ENCODE results near the gene CDHR5. TPM values are rescaled to one million over a fixed set of nuclear protein-coding genes. Genes with fewer than 3 reads are reported as not detected.

The CDHR5 gene
- total RNA-seq, 1 donor from 2014 or later: not detected

DNA sequence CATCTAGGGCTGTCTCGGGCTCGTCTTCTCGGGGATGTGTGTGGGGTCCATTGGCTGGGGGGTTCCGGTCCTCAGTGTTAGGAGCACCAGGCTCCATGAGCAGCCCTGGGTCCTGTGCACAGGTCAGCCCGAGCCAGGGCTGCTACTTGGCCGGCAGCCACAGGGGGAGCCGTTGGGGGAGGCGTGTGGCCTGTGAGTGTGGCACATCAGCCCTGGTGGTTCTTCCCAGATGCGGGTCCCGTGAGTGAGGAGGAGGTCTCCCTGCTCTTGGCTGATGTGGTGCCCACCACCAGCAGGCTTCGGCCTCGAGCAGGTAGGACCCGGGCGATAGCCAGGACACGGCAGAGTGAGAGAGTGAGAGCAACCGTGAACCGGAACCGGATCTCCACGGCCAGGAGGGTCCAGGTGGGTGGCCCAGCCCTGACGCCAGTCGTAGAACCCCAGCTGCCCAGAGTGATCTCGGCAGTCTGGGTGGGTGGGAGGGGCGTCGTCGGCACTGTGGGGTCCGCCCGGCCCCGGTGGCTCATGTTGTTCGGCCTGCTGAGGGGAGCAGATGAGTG is 27.5 kb downstream of the CDHR5 start:
- Mint-ChIP-seq H3K9me3 (ENCODE audit: unreplicated experiment) (peaks cover 10% of the 10 kb centered on the region), H3K4me1 (ENCODE audit: low read depth, unreplicated experiment) (no peaks in the 10 kb centered on the region), H3K36me3 (ENCODE audit: unreplicated experiment) (no peaks in the 10 kb centered on the region), H3K4me3 (ENCODE audit: unreplicated experiment) (no peak overlapping the region), H3K27ac (ENCODE audit: unreplicated experiment) (no peak overlapping the region), H3K27me3 (ENCODE audit: unreplicated experiment) (peaks cover 10% of the 10 kb centered on the region)
- peak; percentile 60 for DNase-seq
- TF ChIP-seq, protein P1, sequence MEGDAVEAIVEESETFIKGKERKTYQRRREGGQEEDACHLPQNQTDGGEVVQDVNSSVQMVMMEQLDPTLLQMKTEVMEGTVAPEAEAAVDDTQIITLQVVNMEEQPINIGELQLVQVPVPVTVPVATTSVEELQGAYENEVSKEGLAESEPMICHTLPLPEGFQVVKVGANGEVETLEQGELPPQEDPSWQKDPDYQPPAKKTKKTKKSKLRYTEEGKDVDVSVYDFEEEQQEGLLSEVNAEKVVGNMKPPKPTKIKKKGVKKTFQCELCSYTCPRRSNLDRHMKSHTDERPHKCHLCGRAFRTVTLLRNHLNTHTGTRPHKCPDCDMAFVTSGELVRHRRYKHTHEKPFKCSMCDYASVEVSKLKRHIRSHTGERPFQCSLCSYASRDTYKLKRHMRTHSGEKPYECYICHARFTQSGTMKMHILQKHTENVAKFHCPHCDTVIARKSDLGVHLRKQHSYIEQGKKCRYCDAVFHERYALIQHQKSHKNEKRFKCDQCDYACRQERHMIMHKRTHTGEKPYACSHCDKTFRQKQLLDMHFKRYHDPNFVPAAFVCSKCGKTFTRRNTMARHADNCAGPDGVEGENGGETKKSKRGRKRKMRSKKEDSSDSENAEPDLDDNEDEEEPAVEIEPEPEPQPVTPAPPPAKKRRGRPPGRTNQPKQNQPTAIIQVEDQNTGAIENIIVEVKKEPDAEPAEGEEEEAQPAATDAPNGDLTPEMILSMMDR (IDR thresholded peaks at IDR 0.05; ENCODE audit: partially characterized antibody, unreplicated experiment): no peak

DNA sequence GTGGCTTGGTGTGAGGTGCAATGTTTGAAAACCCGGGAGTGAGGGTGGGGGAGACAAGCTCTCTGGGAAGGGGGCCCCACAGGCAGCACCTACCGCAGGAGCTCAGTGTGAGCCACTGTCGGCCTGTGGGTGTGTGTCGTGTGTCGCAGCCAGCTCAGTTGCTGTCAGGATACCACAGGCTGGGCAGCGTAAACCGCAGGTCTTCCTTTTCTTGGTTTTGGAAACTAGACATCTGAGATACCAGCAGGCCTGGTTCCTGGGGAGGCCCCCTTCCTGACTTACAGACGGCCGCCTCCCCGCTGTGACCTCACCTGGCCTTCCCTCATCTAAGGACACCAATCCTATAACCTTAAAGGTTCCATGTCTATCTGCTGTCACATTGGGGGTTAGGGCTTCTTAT is 28.4 kb downstream of the CDHR5 start:
- Mint-ChIP-seq H3K4me3 (ENCODE audit: unreplicated experiment) (no peak overlapping the region), H3K9me3 (ENCODE audit: unreplicated experiment) (peaks cover 9% of the 10 kb centered on the region), H3K27me3 (ENCODE audit: unreplicated experiment) (peaks cover 10% of the 10 kb centered on the region), H3K4me1 (ENCODE audit: low read depth, unreplicated experiment) (no peaks in the 10 kb centered on the region), H3K27ac (ENCODE audit: unreplicated experiment) (no peak overlapping the region), H3K36me3 (ENCODE audit: unreplicated experiment) (no peaks in the 10 kb centered on the region)
- TF ChIP-seq, protein P1 (IDR thresholded peaks at IDR 0.05; ENCODE audit: partially characterized antibody, unreplicated experiment): no peak
- DNase-seq: no peak

DNA sequence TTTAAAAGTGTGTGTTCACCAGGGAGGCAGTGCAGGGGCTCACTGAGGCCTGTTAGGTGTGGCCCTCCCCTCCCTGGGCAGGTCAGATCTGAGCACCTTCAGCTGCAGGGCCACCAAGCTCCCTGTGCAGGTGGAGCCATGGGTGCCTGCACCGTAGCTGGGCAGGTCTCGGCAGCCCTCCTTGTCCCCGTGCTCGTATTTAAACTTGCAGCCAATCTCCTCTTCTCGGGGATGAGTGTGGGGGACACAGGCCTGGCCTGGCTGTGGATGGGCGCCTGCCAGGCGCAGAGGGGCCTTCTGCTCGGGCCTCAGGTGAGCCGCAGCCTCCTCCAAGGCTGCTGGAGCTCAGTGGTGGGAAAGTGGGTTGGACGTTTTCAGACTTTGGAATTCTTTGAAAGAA is 29.4 kb downstream of the CDHR5 start:
- peaks cover 10% of the 10 kb centered on the region for H3K27me3 Mint-ChIP-seq (ENCODE audit: unreplicated experiment)
- H3K4me1 Mint-ChIP-seq (ENCODE audit: low read depth, unreplicated experiment): no peaks in the 10 kb centered on the region
- H3K4me3 Mint-ChIP-seq (ENCODE audit: unreplicated experiment): no peak overlapping the region
- DNase-seq: no peak
- H3K36me3 Mint-ChIP-seq (ENCODE audit: unreplicated experiment): no peaks in the 10 kb centered on the region
- no peak overlapping the region for H3K27ac Mint-ChIP-seq (ENCODE audit: unreplicated experiment)
- H3K9me3 Mint-ChIP-seq (ENCODE audit: unreplicated experiment): peaks cover 12% of the 10 kb centered on the region
- TF ChIP-seq, protein P1 (IDR thresholded peaks at IDR 0.05; ENCODE audit: partially characterized antibody, unreplicated experiment): no peak

DNA sequence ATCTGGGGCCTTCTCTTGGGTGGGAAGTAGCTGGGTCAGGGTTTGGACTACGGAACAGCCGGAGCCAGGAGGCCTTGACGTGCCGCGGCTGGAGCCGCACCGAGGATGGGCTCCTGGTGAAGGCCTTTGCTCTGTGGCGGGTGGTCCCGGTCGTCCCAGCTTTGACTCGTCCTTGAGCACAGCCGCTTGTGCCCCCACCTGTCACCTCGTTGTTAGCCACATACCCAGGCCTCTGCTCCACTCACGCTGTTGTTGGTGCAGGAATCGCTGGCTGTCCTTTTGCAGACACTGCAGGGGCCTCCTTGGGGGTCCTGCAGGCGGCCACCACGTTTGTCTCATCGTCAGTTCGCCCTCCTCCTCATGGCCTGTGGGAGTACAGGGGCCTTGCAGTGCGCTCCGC is 31.4 kb downstream of the CDHR5 start:
- H3K36me3 Mint-ChIP-seq (ENCODE audit: unreplicated experiment): no peaks in the 10 kb centered on the region
- H3K9me3 Mint-ChIP-seq (ENCODE audit: unreplicated experiment): peaks cover 9% of the 10 kb centered on the region
- H3K27ac Mint-ChIP-seq (ENCODE audit: unreplicated experiment): no peak overlapping the region
- no peaks in the 10 kb centered on the region for H3K4me1 Mint-ChIP-seq (ENCODE audit: low read depth, unreplicated experiment)
- no peak for DNase-seq
- H3K27me3 Mint-ChIP-seq (ENCODE audit: unreplicated experiment): peaks cover 9% of the 10 kb centered on the region
- TF ChIP-seq, protein P1 (IDR thresholded peaks at IDR 0.05; ENCODE audit: partially characterized antibody, unreplicated experiment): no peak
- H3K4me3 Mint-ChIP-seq (ENCODE audit: unreplicated experiment): no peak overlapping the region

DNA sequence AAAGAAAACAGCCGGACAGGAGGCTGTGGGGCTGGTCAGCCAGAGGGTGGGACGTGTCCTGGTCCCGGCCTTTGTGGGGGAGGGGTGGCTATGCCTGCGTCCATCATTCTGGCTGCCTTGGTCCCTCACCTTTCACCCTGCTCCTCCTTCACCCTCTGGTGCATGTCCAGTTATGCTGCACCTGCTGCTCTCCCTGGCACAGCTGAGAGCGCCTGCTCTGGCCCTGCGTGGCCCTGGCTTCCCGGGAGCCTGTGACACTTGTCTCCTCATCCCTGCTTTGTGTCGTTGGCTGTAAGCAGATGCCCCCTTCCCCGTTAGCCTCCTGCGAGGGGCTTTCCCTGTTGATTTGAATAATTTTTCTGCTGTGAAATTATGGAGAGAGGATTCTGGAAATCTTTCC is 31.8 kb downstream of the CDHR5 start:
- DNase-seq: no peak
- Mint-ChIP-seq H3K27ac (ENCODE audit: unreplicated experiment) (no peak overlapping the region), H3K27me3 (ENCODE audit: unreplicated experiment) (peaks cover 12% of the 10 kb centered on the region), H3K36me3 (ENCODE audit: unreplicated experiment) (no peaks in the 10 kb centered on the region), H3K9me3 (ENCODE audit: unreplicated experiment) (peaks cover 10% of the 10 kb centered on the region), H3K4me3 (ENCODE audit: unreplicated experiment) (no peak overlapping the region), H3K4me1 (ENCODE audit: low read depth, unreplicated experiment) (no peaks in the 10 kb centered on the region)
- TF ChIP-seq, protein P1 (IDR thresholded peaks at IDR 0.05; ENCODE audit: partially characterized antibody, unreplicated experiment): no peak

Measured in glutamatergic neuron (in vitro differentiated cells).